ENCODE results near the gene DCX.

- TF ChIP-seq, protein P1, sequence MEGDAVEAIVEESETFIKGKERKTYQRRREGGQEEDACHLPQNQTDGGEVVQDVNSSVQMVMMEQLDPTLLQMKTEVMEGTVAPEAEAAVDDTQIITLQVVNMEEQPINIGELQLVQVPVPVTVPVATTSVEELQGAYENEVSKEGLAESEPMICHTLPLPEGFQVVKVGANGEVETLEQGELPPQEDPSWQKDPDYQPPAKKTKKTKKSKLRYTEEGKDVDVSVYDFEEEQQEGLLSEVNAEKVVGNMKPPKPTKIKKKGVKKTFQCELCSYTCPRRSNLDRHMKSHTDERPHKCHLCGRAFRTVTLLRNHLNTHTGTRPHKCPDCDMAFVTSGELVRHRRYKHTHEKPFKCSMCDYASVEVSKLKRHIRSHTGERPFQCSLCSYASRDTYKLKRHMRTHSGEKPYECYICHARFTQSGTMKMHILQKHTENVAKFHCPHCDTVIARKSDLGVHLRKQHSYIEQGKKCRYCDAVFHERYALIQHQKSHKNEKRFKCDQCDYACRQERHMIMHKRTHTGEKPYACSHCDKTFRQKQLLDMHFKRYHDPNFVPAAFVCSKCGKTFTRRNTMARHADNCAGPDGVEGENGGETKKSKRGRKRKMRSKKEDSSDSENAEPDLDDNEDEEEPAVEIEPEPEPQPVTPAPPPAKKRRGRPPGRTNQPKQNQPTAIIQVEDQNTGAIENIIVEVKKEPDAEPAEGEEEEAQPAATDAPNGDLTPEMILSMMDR (conservative IDR thresholded peaks at IDR 0.05; ENCODE audit: low read depth, low read length) = no peak
- no peak for TF ChIP-seq EZH2 (IDR thresholded peaks at IDR 0.05; ENCODE audit: low read length, unreplicated experiment)
Observed at GRCh38 chrX:111308039-111308438, 104.0 kb downstream of the DCX start.

Data from PC-3 (cell line).